ENCODE results near the gene TADA2B. TPM values are rescaled to one million over a fixed set of nuclear protein-coding genes. Genes with fewer than 3 reads are reported as not detected.

The TADA2B gene
- total and polyA plus RNA-seq, 9 of the 15 experiments (the other 6 are each of a cell fraction or from before 2014, with no cell fraction given), result 0.55 to 12.2 (median 7.5) TPM

GRCh38 chr4:7048642-7049041, 5.5 kb downstream of the TADA2B start:
- BruUV-seq (replicated peaks), result no TSS peak
- no peak for ATAC-seq
- Histone ChIP-seq H3K36me3 (ENCODE audit: control insufficient read depth, insufficient read depth, low read length) (peaks cover 21% of the 10 kb centered on the region; the same call in 2 of the 3 replicates), H4K20me1 (replicated peaks; ENCODE audit: control insufficient read depth, insufficient read depth, low read length) (peaks cover 26% of the 10 kb centered on the region), H3K27ac (ENCODE audit: extremely low read depth, low read depth, low read length) (no peak overlapping the region), H3K4me2 (ENCODE audit: insufficient read depth, low read length) (no peak overlapping the region), H3K79me2 (ENCODE audit: control insufficient read depth, insufficient read depth, low read length) (peaks cover 67% of the 10 kb centered on the region), H3K9me1 (ENCODE audit: control insufficient read depth, insufficient read depth, low read length) (peaks cover 6% of the 10 kb centered on the region), H2AFZ (ENCODE audit: low read depth, low read length) (no peak overlapping the region), H3K9me3 (replicated peaks; ENCODE audit: control insufficient read depth, insufficient read depth, low read depth, low read length) (no peaks in the 10 kb centered on the region), H3K4me3 (no peak overlapping the region), H3K27me3 (ENCODE audit: control insufficient read depth in 2 of 2, insufficient read depth in 2 of 2, low read length in 2 of 2) (no peaks in the 10 kb centered on the region), H3K9ac (ENCODE audit: insufficient read depth in 1 of 2, low read depth in 2 of 2, low read length in 2 of 2) (no peak overlapping the region), H3K4me1 (replicated peaks in 1 of 2; ENCODE audit: control insufficient read depth in 2 of 2, insufficient read depth in 2 of 2, low read length in 2 of 2) (peaks cover 17 to 62% of the 10 kb centered on the region in 2 experiments; a peak in 4 of 5 replicates)
- ChIA-PET CTCF (ENCODE audit: low intra/inter-chr PET ratio) (no interaction called here), POLR2A (interaction anchor here (0.8 kb wide), 1 partner anchor 11 kb away, joined by 4 read pairs; no protein-coding TSS in a partner anchor)
- in situ Hi-C loops (cut with MboI), result no loop called here
- 92% methylated on average over 12 of the region's 12 CpGs for WGBS (ENCODE audit: insufficient coverage, low coverage, missing lambda C conversion rate)
- no peak for DNase-seq (ENCODE audit: extremely low read depth in 1 of 4, low spot score in 3 of 4)
- intact Hi-C loops (cut with micrococcal nuclease), result no loop called here
- no peak for FAIRE-seq
- TF ChIP-seq HOXB6 (CRISPR knock-in tag; IDR thresholded peaks at IDR 0.05; ENCODE audit: borderline replicate concordance) (no peak), ZNF518B (CRISPR knock-in tag; IDR thresholded peaks at IDR 0.05) (no peak), ETS2 (tag; IDR thresholded peaks at IDR 0.05; ENCODE audit: borderline replicate concordance, poor library complexity, severe bottlenecking) (no peak), TRIM25 (IDR thresholded peaks at IDR 0.05; ENCODE audit: borderline replicate concordance) (no peak), ADNP (tag; IDR thresholded peaks at IDR 0.05) (no peak), CBX8 (IDR thresholded peaks at IDR 0.05; ENCODE audit: borderline replicate concordance, extremely low read depth, low read depth, low read length, poor library complexity, severe bottlenecking) (no peak), ATF6 (CRISPR knock-in tag; IDR thresholded peaks at IDR 0.05) (no peak), STAT5A (IDR thresholded peaks at IDR 0.05; ENCODE audit: borderline replicate concordance, low read length) (no peak), ETV1 (tag; conservative IDR thresholded peaks at IDR 0.05; ENCODE audit: low read depth) (no peak), ZBED1 (IDR thresholded peaks at IDR 0.05) (no peak)

All from K562 (cell line).